Dedifferentiated amniotic fluid mesenchymal stem cell (primary cell): ENCODE results near the gene DNAJC22.
"Not testable (repeated sequence)": the region's sequence is repeated elsewhere in the genome, so short reads cannot be mapped to it uniquely, and the experiment has no call there.

ENCODE experiments used
- DNase-seq: peaks from one replicate; pipeline ENCODE4 v3.0.0-alpha.2; 2016; ENCODE audit errors: extremely low spot score

Gene DNAJC22

GRCh38 chr12:49331380-49332222, 15.1 kb upstream of the DNAJC22 start:
- DNase-seq, result peak; percentile 53

- DNase-seq, result no peak
These were observed 14.2 kb upstream of the DNAJC22 start for GRCh38 chr12:49332441-49332861.

- no peak for DNase-seq
These were observed 13.8 kb upstream of the DNAJC22 start for GRCh38 chr12:49332891-49333371.

DNA sequence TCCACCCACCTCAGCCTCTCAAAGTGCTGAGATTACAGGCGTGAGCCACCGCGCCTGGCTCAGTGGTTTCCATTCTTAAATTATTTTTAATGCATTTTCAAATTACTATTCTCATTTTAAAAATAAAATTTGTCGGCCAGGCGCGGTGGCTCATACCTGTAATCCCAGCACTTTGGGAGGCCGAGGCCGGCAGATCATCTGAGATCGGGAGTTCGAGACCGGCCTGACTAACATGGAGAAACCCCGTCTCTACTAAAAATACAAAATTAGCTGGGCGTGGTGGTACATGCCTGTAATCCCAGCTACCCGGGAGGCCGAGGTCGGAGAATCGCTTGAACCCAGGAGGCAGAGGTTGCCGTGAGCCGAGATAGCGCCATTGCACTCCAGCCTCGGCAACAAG, 12.9 kb upstream of the DNAJC22 start:
- not testable (repeated sequence) for DNase-seq

DNA sequence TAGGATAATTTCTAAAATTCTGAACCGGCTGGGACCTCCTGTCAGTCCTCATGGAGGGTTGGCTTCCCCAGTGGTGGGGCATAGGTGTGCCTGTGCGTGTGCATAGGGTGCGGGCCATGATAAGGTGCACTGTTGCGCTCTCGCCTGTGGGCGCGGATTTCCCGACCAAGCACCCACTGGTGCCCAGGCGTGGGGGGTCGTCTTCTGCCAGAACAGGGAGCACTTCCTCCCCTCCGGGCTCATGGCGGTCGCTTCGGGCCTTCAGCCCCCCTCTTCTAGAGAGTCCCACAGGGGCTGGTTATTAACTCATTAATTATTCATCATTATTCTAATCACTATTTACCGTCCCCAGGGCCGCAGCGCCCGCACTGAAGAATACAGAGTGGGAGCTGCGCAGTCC, 12.5 kb upstream of the DNAJC22 start:
- no peak for DNase-seq

DNA sequence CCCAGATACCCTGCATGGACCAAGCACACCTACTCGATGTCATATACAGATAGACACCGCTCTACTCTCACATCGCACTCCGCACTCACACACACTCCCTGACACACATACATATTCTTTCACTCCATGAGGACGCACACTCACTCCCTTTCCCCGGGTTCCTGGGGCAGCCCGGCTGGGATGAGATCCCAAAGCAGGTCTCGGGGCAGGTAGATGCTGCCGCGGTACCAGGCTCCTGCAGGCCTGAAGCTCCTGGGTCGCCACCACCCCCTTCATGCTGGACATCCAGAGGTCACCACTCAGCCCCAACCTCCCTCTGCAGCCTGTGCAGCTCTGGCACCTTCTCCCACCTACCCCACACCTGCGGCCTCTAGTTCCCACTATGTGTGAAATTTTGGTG, 12.0 kb upstream of the DNAJC22 start:
- no peak for DNase-seq

DNA sequence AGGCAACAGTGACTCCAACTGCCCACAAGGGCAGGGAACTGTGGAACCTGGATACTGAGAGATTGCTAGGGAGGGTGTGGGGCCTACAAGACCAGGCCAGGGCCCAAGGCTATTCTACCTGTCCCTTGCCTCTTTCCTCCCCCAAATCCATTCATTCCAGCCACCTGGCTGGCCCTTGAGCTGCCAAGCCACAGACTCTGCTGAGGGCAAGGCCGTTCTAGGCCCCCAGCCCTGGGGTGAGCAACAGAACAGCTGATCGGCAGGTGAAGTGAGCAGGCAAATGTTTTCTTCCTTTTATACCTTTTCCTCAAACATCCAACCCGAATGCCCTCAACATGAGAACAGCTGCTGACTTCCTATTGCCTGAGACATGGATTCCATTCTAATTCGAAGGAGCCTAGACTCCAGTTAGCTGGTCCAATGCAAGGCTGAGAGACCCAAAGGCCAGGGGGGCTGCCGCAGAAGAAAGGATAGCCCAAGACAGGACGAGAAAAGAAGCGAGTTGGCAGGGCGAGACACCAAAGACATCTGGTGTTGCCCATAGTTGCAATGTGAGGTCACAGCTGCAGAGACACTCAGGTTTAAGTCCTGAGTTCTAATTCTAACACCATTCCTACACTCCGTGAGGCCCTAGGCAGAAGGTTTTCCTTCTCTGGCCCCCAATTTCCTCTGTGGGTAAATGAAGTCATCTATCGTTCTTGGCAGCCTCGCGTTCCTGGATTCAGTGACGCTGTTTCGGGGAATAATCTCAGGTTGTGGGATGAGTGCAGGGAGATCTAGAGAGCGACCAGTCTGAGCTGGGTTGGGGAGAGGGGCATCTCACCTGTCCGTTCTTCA, 11.4 kb upstream of the DNAJC22 start:
- no peak for DNase-seq

GRCh38 chr12:49335955-49336644, 10.6 kb upstream of the DNAJC22 start:
- no peak for DNase-seq

DNA sequence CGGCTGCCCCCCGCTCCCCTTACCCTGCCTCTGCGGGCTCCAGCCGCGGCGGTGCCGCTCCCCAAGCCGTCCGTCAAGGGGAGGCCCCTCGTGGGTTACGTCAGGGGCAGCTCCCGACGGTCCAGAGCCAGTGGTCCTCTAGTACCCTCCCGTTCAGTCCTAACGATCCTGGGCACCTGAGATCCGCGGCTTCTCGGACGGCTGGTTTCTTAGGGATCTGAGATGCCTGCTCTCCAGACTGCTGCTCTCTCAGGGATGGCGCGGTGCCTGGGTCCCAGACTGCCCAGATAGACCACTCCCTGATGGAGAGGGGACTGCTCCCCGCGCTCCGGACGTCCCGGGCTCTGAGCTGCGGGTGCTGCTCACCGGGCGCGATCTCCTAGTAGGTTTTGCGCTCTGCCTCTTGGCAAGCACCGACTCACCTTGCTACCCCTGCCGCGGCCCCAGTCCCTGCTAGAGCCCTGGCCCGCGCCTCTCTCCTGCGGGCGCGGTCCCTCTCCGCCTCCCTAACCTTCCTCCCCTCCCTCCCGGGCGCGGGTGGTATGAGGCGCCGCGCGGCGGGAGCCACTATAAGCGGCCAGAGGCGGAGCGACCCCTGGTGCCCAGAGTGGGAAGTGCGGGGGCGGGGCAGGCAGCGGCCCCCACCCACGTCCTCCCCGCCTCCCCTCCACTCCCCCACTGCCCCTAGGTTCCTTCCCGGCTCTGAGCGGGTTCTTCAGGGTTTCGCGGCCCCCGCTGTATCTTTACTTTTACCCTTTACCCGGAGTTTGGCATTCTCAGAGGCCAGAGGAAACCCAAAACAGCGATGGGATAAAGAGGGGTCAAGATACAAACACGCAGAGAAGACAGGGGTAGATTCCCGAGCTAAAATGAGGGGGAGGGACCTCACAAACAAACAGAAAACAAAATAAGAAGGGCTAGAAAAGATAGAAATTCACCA, 9.8 kb upstream of the DNAJC22 start, which contains the start of gene C1QL4:
TSS of gene C1QL4 (minus strand) at position 544 of the 940 bp plus-strand sequence. CDS start 711 bp downstream, outside the sequence.
- peak; percentile 68 for DNase-seq

DNA sequence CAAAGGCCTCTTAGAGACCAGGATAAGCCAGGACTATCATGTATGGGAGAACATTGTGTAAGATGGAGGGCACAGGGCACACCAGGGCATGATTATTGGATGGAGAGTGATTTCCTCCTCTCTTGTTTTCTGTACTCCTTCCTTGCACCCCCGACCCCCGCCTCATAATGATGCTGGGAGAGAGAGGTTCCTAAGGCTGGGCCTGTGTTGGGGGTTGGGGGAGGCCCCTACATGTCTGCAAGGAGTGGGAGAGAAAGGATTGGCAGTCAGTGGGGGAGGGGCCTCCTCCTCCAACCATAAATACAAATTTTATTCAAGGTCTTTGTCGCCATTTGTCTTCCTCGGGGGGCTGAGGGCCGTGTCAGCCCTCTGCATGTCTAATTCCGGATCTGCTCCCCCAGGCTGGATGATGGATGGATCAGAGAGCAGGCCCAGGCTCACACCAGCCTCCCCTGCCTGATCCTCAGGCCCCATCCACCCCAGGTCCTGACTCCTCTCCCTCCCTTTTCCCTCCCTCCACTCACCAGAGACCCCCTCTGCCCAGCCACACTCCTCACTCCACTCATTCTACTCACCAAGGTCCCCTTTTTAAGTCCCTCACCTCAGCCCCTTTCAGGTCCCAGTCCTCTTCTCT, 7.7 kb upstream of the DNAJC22 start:
- no peak for DNase-seq

- DNase-seq, result no peak
These were observed 7.2 kb upstream of the DNAJC22 start for GRCh38 chr12:49339464-49339861.

- DNase-seq, result no peak
These were observed 6.4 kb upstream of the DNAJC22 start for GRCh38 chr12:49340095-49340870.

- DNase-seq, result no peak
These were observed 5.5 kb upstream of the DNAJC22 start for GRCh38 chr12:49340971-49341776.

DNA sequence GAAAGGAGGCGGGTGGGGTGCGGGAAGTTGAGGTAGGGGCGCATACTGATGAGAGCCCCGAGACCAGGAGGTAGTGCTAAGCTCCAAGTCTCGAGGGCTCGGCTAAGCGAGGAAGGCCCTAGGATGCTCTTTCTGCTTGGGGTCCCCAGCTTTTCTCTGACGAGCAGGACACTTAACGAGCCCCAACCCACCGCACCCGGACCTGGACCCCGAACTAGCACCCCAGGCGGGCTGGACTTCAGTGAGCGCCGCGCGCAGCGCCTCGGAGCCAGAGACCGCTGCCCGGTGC, 5.0 kb upstream of the DNAJC22 start:
- DNase-seq, result no peak

GRCh38 chr12:49342066-49342913, 4.4 kb upstream of the DNAJC22 start:
- DNase-seq, result peak; percentile 54

GRCh38 chr12:49342914-49343731, 3.6 kb upstream of the DNAJC22 start:
- no peak for DNase-seq

GRCh38 chr12:49344486-49345050, 2.1 kb upstream of the DNAJC22 start:
- DNase-seq, result no peak
